Spleen (tissue), 7 donors: ENCODE data around the gene LRRC7.

Source experiments
- POLR2A ChIP-seq, 3 donors: fragments of 450-650 bp; IDR thresholded peaks; one replicate each; pipeline ENCODE4 v1.5.1; 2017; ENCODE audit warnings: antibody characterized with exemption in 3 of 3, mild to moderate bottlenecking in 1 of 3
- TF ChIP-seq, protein P1 (sequence below), 11 experiments: fragments of 200-600 bp in 7 of 11; fragments of 450-650 bp in 4 of 11; sonication (generic) in 4 of 11; IDR thresholded peaks in 8 of 11; conservative IDR thresholded peaks in 3 of 11; 1 replicate in 7 of 11; 2 replicates in 4 of 11; pipeline versions ENCODE4 v1.4.0 to v1.8.0; 2016 to 2021; ENCODE audit warnings: antibody characterized with exemption in 11 of 11, inconsistent platforms in 4 of 11, mild to moderate bottlenecking in 1 of 11
- donor health status: DM: no; HTN: no; CAD: no; lungs with moderate emphysema.
- donor health status: DM: no; HTN: no; CAD: no.
- donor health status: DM: no; HTN: no; CAD: no.

DNA sequence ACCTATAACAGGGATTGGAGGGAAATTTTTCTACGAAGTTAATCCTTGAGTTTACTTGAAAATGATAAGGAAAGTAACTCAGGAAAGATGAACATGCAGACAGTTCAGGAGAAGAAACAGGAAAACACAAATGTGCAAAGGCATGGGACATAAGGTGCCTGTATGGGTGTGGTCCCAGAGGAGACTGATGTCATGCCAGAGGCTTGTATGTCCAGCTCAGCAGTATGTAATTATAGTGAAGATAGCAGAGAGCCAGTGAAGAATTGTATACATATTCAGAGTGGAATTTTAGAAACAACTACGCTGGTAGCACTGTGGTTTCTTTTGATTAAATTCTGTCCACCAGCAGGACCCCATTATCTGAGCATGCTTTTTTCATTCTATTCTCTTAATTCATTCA lies 179.5 kb downstream of the LRRC7 start:
- no peak for TF ChIP-seq POLR2A (IDR thresholded peaks at IDR 0.05)
- TF ChIP-seq, protein P1, sequence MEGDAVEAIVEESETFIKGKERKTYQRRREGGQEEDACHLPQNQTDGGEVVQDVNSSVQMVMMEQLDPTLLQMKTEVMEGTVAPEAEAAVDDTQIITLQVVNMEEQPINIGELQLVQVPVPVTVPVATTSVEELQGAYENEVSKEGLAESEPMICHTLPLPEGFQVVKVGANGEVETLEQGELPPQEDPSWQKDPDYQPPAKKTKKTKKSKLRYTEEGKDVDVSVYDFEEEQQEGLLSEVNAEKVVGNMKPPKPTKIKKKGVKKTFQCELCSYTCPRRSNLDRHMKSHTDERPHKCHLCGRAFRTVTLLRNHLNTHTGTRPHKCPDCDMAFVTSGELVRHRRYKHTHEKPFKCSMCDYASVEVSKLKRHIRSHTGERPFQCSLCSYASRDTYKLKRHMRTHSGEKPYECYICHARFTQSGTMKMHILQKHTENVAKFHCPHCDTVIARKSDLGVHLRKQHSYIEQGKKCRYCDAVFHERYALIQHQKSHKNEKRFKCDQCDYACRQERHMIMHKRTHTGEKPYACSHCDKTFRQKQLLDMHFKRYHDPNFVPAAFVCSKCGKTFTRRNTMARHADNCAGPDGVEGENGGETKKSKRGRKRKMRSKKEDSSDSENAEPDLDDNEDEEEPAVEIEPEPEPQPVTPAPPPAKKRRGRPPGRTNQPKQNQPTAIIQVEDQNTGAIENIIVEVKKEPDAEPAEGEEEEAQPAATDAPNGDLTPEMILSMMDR (IDR thresholded peaks at IDR 0.05 in 8 of 11, conservative IDR thresholded peaks at IDR 0.05 in 3 of 11) = no peak
